ENCODE results near the gene LANCL3.
"Not testable (repeated sequence)": the region's sequence is repeated elsewhere in the genome, so short reads cannot be mapped to it uniquely, and the experiment has no call there.

The LANCL3 gene

DNA sequence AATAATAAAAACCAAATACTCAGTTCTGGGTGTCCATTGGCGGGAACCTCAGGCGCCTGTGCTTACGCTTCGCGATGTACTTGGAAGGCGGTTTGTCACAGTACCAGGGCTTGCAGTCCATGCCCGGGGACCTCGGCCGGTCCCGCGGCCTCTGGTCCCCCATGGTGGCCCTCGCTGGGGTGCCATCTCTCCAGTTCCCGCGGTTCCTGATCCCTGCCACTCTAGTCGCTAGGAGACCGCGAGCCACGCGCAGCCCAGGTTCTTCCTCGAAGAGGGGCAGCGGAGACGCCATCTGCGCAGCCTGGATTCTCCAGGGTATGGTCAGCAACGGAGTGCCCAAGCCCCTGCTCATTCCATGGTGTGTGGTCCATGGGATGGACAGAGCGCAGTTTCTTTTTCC, 26.4 kb upstream of the LANCL3 start:
- no peak overlapping the region for H3K4me3 ChIP-seq (replicated peaks; ENCODE audit: insufficient read depth, low read length)
- TF ChIP-seq SPI1 (IDR thresholded peaks at IDR 0.05; ENCODE audit: borderline replicate concordance, low read depth) (no peak), CTCF (IDR thresholded peaks at IDR 0.05; ENCODE audit: insufficient read depth, low read length) (no peak), POLR2AphosphoS5 (IDR thresholded peaks at IDR 0.05; ENCODE audit: low read depth) (no peak), REST (IDR thresholded peaks at IDR 0.05; ENCODE audit: insufficient replicate concordance, low read depth) (no peak), GABPA (IDR thresholded peaks at IDR 0.05; ENCODE audit: low read depth) (no peak)
- no peak for DNase-seq (ENCODE audit: low read depth in 1 of 2, low spot score in 1 of 2)
- H3K27ac ChIP-seq (replicated peaks) = no peak overlapping the region
- no peaks in the 10 kb centered on the region for H3K27me3 ChIP-seq (ENCODE audit: insufficient read depth, poor library complexity, severe bottlenecking)

- DNase-seq (ENCODE audit: low read depth in 1 of 2, low spot score in 1 of 2); H3K4me3 ChIP-seq (replicated peaks; ENCODE audit: insufficient read depth, low read length); H3K27me3 ChIP-seq (ENCODE audit: insufficient read depth, poor library complexity, severe bottlenecking); H3K27ac ChIP-seq (replicated peaks): not testable (repeated sequence)
These were observed 21.8 kb upstream of the LANCL3 start for GRCh38 chrX:37549619-37550018.

GRCh38 chrX:37553476-37553875, 18.0 kb upstream of the LANCL3 start:
- Histone ChIP-seq H3K27me3 (ENCODE audit: insufficient read depth, poor library complexity, severe bottlenecking) (peaks cover 2% of the 10 kb centered on the region), H3K4me3 (replicated peaks; ENCODE audit: insufficient read depth, low read length) (no peak overlapping the region), H3K27ac (replicated peaks) (no peak overlapping the region)
- TF ChIP-seq SPI1 (IDR thresholded peaks at IDR 0.05; ENCODE audit: borderline replicate concordance, low read depth) (no peak), REST (IDR thresholded peaks at IDR 0.05; ENCODE audit: insufficient replicate concordance, low read depth) (no peak), POLR2AphosphoS5 (IDR thresholded peaks at IDR 0.05; ENCODE audit: low read depth) (no peak), GABPA (IDR thresholded peaks at IDR 0.05; ENCODE audit: low read depth) (no peak), CTCF (IDR thresholded peaks at IDR 0.05; ENCODE audit: insufficient read depth, low read length) (no peak)
- no peak for DNase-seq (ENCODE audit: low read depth in 1 of 2, low spot score in 1 of 2)

GRCh38 chrX:37565254-37565653, 6.2 kb upstream of the LANCL3 start:
- DNase-seq (ENCODE audit: low read depth in 1 of 2, low spot score in 1 of 2); H3K4me3 ChIP-seq (replicated peaks; ENCODE audit: insufficient read depth, low read length); H3K27ac ChIP-seq (replicated peaks); H3K27me3 ChIP-seq (ENCODE audit: insufficient read depth, poor library complexity, severe bottlenecking): not testable (repeated sequence)

- not testable (repeated sequence) for H3K27me3 ChIP-seq (ENCODE audit: insufficient read depth, poor library complexity, severe bottlenecking); H3K27ac ChIP-seq (replicated peaks); H3K4me3 ChIP-seq (replicated peaks; ENCODE audit: insufficient read depth, low read length); DNase-seq (ENCODE audit: low read depth in 1 of 2, low spot score in 1 of 2)
These were observed 1.1 kb upstream of the LANCL3 start for GRCh38 chrX:37570349-37570748.

DNA sequence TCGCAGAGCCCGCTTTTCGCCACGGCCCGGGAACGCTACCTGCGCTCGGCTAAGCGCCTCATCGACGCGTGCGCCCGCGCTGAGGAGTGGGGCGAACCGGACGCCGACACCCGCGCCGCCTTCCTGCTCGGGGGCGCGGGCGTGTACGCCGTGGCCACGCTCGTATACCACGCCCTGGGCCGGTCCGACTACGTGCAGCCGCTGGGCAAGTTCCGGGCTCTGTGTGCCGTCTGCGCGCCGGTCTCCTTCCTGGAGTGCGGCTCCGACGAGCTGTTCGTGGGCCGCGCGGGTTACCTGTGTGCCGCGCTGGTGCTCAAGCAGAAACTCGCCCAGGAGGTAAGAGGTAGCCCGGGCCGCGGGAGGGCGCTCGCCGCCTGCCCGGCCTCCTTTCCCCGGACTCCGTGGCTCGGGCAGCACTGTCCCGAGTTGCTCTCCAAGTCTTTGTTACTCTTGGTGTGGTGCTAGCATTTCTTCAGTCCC, 687 bp downstream of the LANCL3 start:
- not testable (repeated sequence) for H3K27ac ChIP-seq (replicated peaks); H3K27me3 ChIP-seq (ENCODE audit: insufficient read depth, poor library complexity, severe bottlenecking)
- DNase-seq (ENCODE audit: low read depth in 1 of 2, low spot score in 1 of 2) = peak in 1 of 2 experiments; percentile 30
- H3K4me3 ChIP-seq (replicated peaks; ENCODE audit: insufficient read depth, low read length) = peak overlapping the region; percentile 35

DNA sequence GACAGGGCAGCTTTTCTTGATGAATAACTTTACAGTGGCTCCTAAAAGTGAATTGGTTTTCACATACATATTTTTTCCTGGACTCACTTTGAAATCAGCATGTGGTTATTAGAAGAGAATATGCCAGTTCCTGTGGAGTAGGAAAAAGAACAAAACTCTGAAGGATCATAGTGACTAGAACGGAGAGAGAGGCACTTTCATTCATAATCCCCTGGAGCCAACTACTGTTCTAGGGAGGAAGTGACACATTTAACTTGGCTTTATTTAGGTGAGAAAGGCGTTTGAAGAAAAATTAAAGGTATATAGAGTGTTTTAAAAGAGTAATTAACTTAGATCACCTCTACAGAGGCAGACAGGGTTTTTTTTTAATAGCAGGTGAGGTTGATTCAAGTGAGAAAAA, 1.7 kb downstream of the LANCL3 start:
- H3K27me3 ChIP-seq (ENCODE audit: insufficient read depth, poor library complexity, severe bottlenecking); DNase-seq (ENCODE audit: low read depth in 1 of 2, low spot score in 1 of 2); H3K27ac ChIP-seq (replicated peaks); H3K4me3 ChIP-seq (replicated peaks; ENCODE audit: insufficient read depth, low read length): not testable (repeated sequence)

Measured in HL-60 (cell line).